Testis (tissue), 3 donors: ENCODE data around the gene C3orf38. TPM values are rescaled to one million over a fixed set of nuclear protein-coding genes. Genes with fewer than 3 reads are reported as not detected.

Experiments used
- DNase-seq: peaks from one replicate; pipeline ENCODE4 v3.0.0-alpha.2; 2019
- H3K27ac ChIP-seq, 2 donors: fragments of 200-600 bp; sonication (generic); one replicate each; pipeline ENCODE4 v1.5.1; 2019
- H3K27me3 ChIP-seq: fragments of 200-600 bp; sonication (generic); one replicate; pipeline ENCODE4 v1.5.1; 2019
- H3K36me3 ChIP-seq: fragments of 200-600 bp; sonication (generic); one replicate; pipeline ENCODE4 v1.5.1; 2017; ENCODE audit warnings: low read depth; ENCODE audit errors: missing control alignments
- H3K4me1 ChIP-seq: fragments of 200-600 bp; sonication (generic); one replicate; pipeline ENCODE4 v1.5.1; 2019
- H3K4me3 ChIP-seq, 2 donors: fragments of 200-600 bp; sonication (generic); one replicate each; pipeline ENCODE4 v1.5.1; 2017 to 2019
- H3K9me3 ChIP-seq: fragments of 200-600 bp; sonication (generic); one replicate; pipeline ENCODE4 v1.5.1; 2017
- POLR2A ChIP-seq: fragments of 450-650 bp; IDR thresholded peaks from one replicate; pipeline ENCODE4 v1.6.1; 2017; ENCODE audit warnings: antibody characterized with exemption, mild to moderate bottlenecking, moderate library complexity
- WGBS, 2 donors: methylation state at CpG; one replicate each; pipeline ENCODE4 v1.1.5; 2018; 5-methylcytosine and 5-hydroxymethylcytosine counted together
- intact Hi-C: fragments of 100-400 bp; cut with DNase I; formaldehyde crosslinking; loops from one replicate; pipeline ENCODE4 v1.15.1; 2023; ENCODE audit warnings: low total_unique reads
- polyA plus RNA-seq: library from polyadenylated mRNA; stranded (reverse); fragments of 350-450 nt; fragmentation: Illumina TruSeq; extraction: RNeasy Lipid Tissue Mini Kit (QIAGEN cat#74804); gene quantifications from one replicate; pipeline ENCODE4 v1.2.3, GENCODE V29; 2014; ENCODE audit warnings: low read depth, low replicate concordance; ENCODE audit not compliant: insufficient read depth
- total RNA-seq, 2 donors: library from RNA; depleted of rRNA; stranded (reverse); fragments of >200 nt; gene quantifications; one replicate each; pipeline ENCODE4 v1.2.3, GENCODE V29; 2016
- TF ChIP-seq, protein P1 (sequence below), 3 experiments: fragments of 450-650 bp in 2 of 3; fragments of 200-600 bp in 1 of 3; sonication (generic) in 1 of 3; IDR thresholded peaks; one replicate each; pipeline ENCODE4 v1.5.1; 2016 to 2019; ENCODE audit warnings: antibody characterized with exemption in 3 of 3, mild to moderate bottlenecking in 2 of 3, moderate library complexity in 1 of 3

C3orf38 gene
- total and polyA plus RNA-seq, 3 donors from 2014 or later = 33.0 to 62.2 (median 38.2) TPM

DNA sequence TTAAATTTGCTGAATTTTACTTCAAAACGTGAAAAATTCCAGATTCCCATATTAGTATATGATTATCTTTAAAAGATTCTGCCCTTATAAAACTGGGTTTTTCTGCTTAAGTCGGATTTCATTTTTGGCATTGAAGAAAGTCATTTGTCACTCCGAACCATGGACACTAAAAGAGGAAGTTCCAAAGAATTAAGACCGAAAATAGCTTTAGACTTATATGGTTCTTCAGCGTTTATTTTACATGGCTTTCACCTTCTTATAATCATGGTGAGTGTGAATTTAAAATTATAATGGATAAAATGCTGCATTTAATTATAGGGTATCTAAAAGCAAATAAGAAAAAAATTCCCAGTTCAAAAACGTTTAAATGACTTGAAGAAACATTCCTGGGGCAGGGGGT, 1.0 kb downstream of the C3orf38 start:
- no peaks in the 10 kb centered on the region for H3K27me3 ChIP-seq
- H3K27ac ChIP-seq = peak overlapping the region; percentile 85 to 96
- WGBS, 2 donors = 2 to 3% methylated on average over 6 of the region's 6 CpGs
- TF ChIP-seq POLR2A = no peak
- TF ChIP-seq, protein P1, sequence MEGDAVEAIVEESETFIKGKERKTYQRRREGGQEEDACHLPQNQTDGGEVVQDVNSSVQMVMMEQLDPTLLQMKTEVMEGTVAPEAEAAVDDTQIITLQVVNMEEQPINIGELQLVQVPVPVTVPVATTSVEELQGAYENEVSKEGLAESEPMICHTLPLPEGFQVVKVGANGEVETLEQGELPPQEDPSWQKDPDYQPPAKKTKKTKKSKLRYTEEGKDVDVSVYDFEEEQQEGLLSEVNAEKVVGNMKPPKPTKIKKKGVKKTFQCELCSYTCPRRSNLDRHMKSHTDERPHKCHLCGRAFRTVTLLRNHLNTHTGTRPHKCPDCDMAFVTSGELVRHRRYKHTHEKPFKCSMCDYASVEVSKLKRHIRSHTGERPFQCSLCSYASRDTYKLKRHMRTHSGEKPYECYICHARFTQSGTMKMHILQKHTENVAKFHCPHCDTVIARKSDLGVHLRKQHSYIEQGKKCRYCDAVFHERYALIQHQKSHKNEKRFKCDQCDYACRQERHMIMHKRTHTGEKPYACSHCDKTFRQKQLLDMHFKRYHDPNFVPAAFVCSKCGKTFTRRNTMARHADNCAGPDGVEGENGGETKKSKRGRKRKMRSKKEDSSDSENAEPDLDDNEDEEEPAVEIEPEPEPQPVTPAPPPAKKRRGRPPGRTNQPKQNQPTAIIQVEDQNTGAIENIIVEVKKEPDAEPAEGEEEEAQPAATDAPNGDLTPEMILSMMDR (IDR thresholded peaks at IDR 0.05) = no peak
- no peak for DNase-seq
- peaks cover 25% of the 10 kb centered on the region for H3K4me1 ChIP-seq
- no peaks in the 10 kb centered on the region for H3K36me3 ChIP-seq
- intact Hi-C loops = no loop called here
- H3K9me3 ChIP-seq = no peaks in the 10 kb centered on the region
- H3K4me3 ChIP-seq = peak overlapping the region; percentile 80 to 83

DNA sequence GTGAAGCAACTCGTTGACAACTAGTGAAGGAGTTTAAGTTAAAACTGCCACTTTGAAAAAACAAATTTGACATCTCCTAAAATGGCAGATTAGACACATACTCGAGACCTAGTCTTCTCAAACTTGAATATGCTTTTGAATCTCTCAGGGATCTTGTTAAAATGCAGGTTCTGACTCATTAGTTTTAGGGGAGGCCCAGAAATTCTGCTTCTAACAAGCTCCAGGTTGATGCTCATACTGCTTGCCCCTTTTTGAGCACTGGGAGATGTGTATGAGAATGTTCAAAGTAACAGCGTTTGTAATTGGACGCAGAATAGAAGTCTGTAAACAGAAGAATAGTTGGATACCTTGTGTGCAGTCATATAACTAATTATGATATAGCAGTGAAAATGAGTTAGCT, 1.6 kb downstream of the C3orf38 start:
- Histone ChIP-seq H3K36me3 (no peaks in the 10 kb centered on the region), H3K4me3 (no peak overlapping the region), H3K9me3 (no peaks in the 10 kb centered on the region), H3K27me3 (no peaks in the 10 kb centered on the region), H3K4me1 (peaks cover 24% of the 10 kb centered on the region), H3K27ac (no peak overlapping the region)
- DNase-seq = no peak
- no peak for TF ChIP-seq POLR2A
- TF ChIP-seq, protein P1 (IDR thresholded peaks at IDR 0.05) = no peak
- intact Hi-C loops = no loop called here
- 32 to 48% methylated on average over 4 of the region's 4 CpGs for WGBS, 2 donors

GRCh38 chr3:88152841-88153240, 3.1 kb downstream of the C3orf38 start:
- 79 to 83% methylated on average over 2 of the region's 2 CpGs for WGBS, 2 donors
- Histone ChIP-seq H3K27me3 (no peaks in the 10 kb centered on the region), H3K9me3 (no peaks in the 10 kb centered on the region), H3K27ac (no peak overlapping the region), H3K36me3 (no peaks in the 10 kb centered on the region), H3K4me3 (no peak overlapping the region), H3K4me1 (peaks cover 19% of the 10 kb centered on the region)
- DNase-seq = no peak
- intact Hi-C loops = no loop called here
- TF ChIP-seq POLR2A = no peak
- TF ChIP-seq, protein P1 (IDR thresholded peaks at IDR 0.05) = no peak

GRCh38 chr3:88166419-88166971, 16.7 kb downstream of the C3orf38 start:
- 95 to 96% methylated on average over 2 of the region's 2 CpGs for WGBS, 2 donors

More at GRCh38 chr3:88166419-88166971, 16.7 kb downstream of the C3orf38 start:
- Histone ChIP-seq H3K4me1 (no peaks in the 10 kb centered on the region), H3K27me3 (no peaks in the 10 kb centered on the region), H3K27ac (no peak overlapping the region), H3K4me3 (no peak overlapping the region), H3K9me3 (no peaks in the 10 kb centered on the region), H3K36me3 (no peaks in the 10 kb centered on the region)
- no peak for DNase-seq
- TF ChIP-seq, protein P1 (IDR thresholded peaks at IDR 0.05) = no peak
- TF ChIP-seq POLR2A = no peak
- intact Hi-C loops = no loop called here
